Thoracic aorta (tissue), 2 donors: ENCODE measurements around the gene SNCAIP. TPM values are rescaled to one million over a fixed set of nuclear protein-coding genes. Genes with fewer than 3 reads are reported as not detected.

ENCODE experiments used
- ATAC-seq: fragments of 150-250 bp; one replicate; pipeline ENCODE4 v1.8.0; 2017; ENCODE audit warnings: low read depth; ENCODE audit not compliant: insufficient number of reproducible peaks, low FRiP score
- DNase-seq: peaks from one replicate; pipeline ENCODE4 v3.0.0-alpha.2; 2020; ENCODE audit warnings: low spot score
- H3K27ac ChIP-seq, 2 donors: fragments of 200-600 bp; sonication (generic); 1 replicate in 1 of 2; 2 replicates in 1 of 2; pipeline ENCODE4 v1.5.1; 2016; ENCODE audit warnings: mild to moderate bottlenecking in 2 of 2, moderate library complexity in 2 of 2
- H3K27me3 ChIP-seq: fragments of 200-600 bp; sonication (generic); replicated peaks from 2 replicates; pipeline ENCODE4 v1.6.0; 2016; ENCODE audit warnings: mild to moderate bottlenecking; ENCODE audit not compliant: insufficient read depth
- H3K36me3 ChIP-seq: fragments of 200-600 bp; sonication (generic); one replicate; pipeline ENCODE4 v1.5.1; 2016
- H3K4me1 ChIP-seq, 2 donors: fragments of 200-600 bp; sonication (generic); 1 replicate in 1 of 2; 2 replicates in 1 of 2; pipeline versions ENCODE4 v1.5.1 to v1.6.0; 2016; ENCODE audit warnings: low read depth in 2 of 2, mild to moderate bottlenecking in 1 of 2; ENCODE audit not compliant: control insufficient read depth in 1 of 2
- H3K4me3 ChIP-seq: fragments of 200-600 bp; sonication (generic); 2 replicates; pipeline ENCODE4 v1.5.1; 2016; ENCODE audit warnings: mild to moderate bottlenecking
- H3K9me3 ChIP-seq: fragments of 200-600 bp; sonication (generic); 2 replicates; pipeline ENCODE4 v1.5.1; 2016
- CTCF ChIP-seq: fragments of 200-600 bp; sonication (generic); IDR thresholded peaks from one replicate; pipeline ENCODE4 v1.5.1; 2019; ENCODE audit warnings: antibody characterized with exemption
- total RNA-seq, 2 donors: library from RNA; depleted of rRNA; stranded (reverse); fragments of >200 nt; gene quantifications; one replicate each; pipeline versions ENCODE4 v1.1.0 to v1.2.3, GENCODE V29; 2016

The SNCAIP gene
- total RNA-seq, 2 donors from 2014 or later: 4.5 to 8.5 TPM

GRCh38 chr5:122392824-122393223, 80.8 kb downstream of the SNCAIP start:
- ATAC-seq (no peak), DNase-seq (no peak)
- H3K36me3 ChIP-seq: no peaks in the 10 kb centered on the region
- TF ChIP-seq CTCF: no peak
- H3K27ac ChIP-seq: no peak overlapping the region
- no peak overlapping the region for H3K4me3 ChIP-seq
- H3K4me1 ChIP-seq: peaks cover 0 to 7% of the 10 kb centered on the region in 2 donors
- no peaks in the 10 kb centered on the region for H3K27me3 ChIP-seq
- no peaks in the 10 kb centered on the region for H3K9me3 ChIP-seq

- Histone ChIP-seq H3K27ac (no peak overlapping the region), H3K27me3 (no peaks in the 10 kb centered on the region)
- TF ChIP-seq CTCF: no peak
These were observed 82.4 kb downstream of the SNCAIP start for GRCh38 chr5:122394284-122394930.

GRCh38 chr5:122398016-122398415, 86.0 kb downstream of the SNCAIP start:
- no peak for DNase-seq
- peaks cover 0 to 7% of the 10 kb centered on the region in 2 donors for H3K4me1 ChIP-seq
- H3K4me3 ChIP-seq: no peak overlapping the region
- no peak for ATAC-seq
- H3K27me3 ChIP-seq: no peaks in the 10 kb centered on the region
- H3K9me3 ChIP-seq: no peaks in the 10 kb centered on the region
- no peak overlapping the region for H3K27ac ChIP-seq
- no peak for TF ChIP-seq CTCF
- no peaks in the 10 kb centered on the region for H3K36me3 ChIP-seq

More at GRCh38 chr5:122394284-122394930, 82.4 kb downstream of the SNCAIP start:
- DNase-seq (no peak), ATAC-seq (no peak)
- no peak overlapping the region for H3K4me3 ChIP-seq
- no peaks in the 10 kb centered on the region for H3K9me3 ChIP-seq
- H3K36me3 ChIP-seq: no peaks in the 10 kb centered on the region
- peaks cover 0 to 7% of the 10 kb centered on the region in 2 donors for H3K4me1 ChIP-seq

GRCh38 chr5:122400341-122400740, 88.3 kb downstream of the SNCAIP start:
- Histone ChIP-seq H3K4me3 (no peak overlapping the region), H3K27ac (no peak overlapping the region), H3K27me3 (no peaks in the 10 kb centered on the region), H3K9me3 (no peaks in the 10 kb centered on the region), H3K36me3 (no peaks in the 10 kb centered on the region), H3K4me1 (no peaks in the 10 kb centered on the region)
- TF ChIP-seq CTCF: no peak
- DNase-seq: no peak
- no peak for ATAC-seq

- ATAC-seq (no peak), DNase-seq (no peak)
- no peaks in the 10 kb centered on the region for H3K4me1 ChIP-seq
- no peak overlapping the region for H3K4me3 ChIP-seq
- H3K9me3 ChIP-seq: no peaks in the 10 kb centered on the region
- H3K27me3 ChIP-seq: no peaks in the 10 kb centered on the region
- no peaks in the 10 kb centered on the region for H3K36me3 ChIP-seq
- TF ChIP-seq CTCF: no peak
- H3K27ac ChIP-seq: no peak overlapping the region
These were observed 88.9 kb downstream of the SNCAIP start for GRCh38 chr5:122400938-122401337.
